Panc1 (cell line): ENCODE measurements around the gene CCDC73. TPM values are rescaled to one million over a fixed set of nuclear protein-coding genes. Genes with fewer than 3 reads are reported as not detected.

ENCODE experiments used
- ATAC-seq: fragments of 200-7000 bp; cut with Tn5 transposase; 2 replicates; pipeline ENCODE4 v1.9.1; 2020; ENCODE audit warnings: mild to moderate bottlenecking, moderate library complexity
- BruUV-seq: library from RNA; stranded (reverse); fragments of 400-500 nt; replicated peaks from 2 replicates; lab custom pipeline; 2021; lab: Mats Ljungman, UMichigan
- CTCF ChIA-PET: fragments of 300-600 bp; sonication (Branson Sonifier 250); formaldehyde crosslinking; loops from one replicate; lab custom pipeline; 2022; ENCODE audit warnings: antibody characterized with exemption; lab: Charles Lee
- POLR2A ChIA-PET: fragments of 300-600 bp; sonication (Branson Sonifier 250); formaldehyde crosslinking; loops from one replicate; lab custom pipeline; 2022; ENCODE audit warnings: antibody characterized with exemption; lab: Charles Lee
- DNase-seq: peaks from one replicate; pipeline ENCODE4 v3.0.0-alpha.2; 2010; ENCODE audit warnings: low read depth, low spot score
- H3K27ac ChIP-seq: 2 replicates; pipeline ENCODE4 v1.5.1; 2011; ENCODE audit warnings: mild to moderate bottlenecking, low read length, inconsistent platforms
- H3K27me3 ChIP-seq: fragments of 200-500 bp; sonication (Bioruptor generic); 2 replicates; pipeline ENCODE4 v1.6.0; 2014; ENCODE audit warnings: low read length, inconsistent platforms; ENCODE audit not compliant: control insufficient read depth, insufficient read depth
- H3K36me3 ChIP-seq: fragments of 200-500 bp; sonication (Bioruptor generic); 2 replicates; pipeline ENCODE4 v1.5.1; 2014; ENCODE audit warnings: inconsistent platforms, mild to moderate bottlenecking, low read length, moderate library complexity; ENCODE audit not compliant: control insufficient read depth, insufficient read depth
- H3K4me1 ChIP-seq: 2 replicates; pipeline ENCODE4 v1.5.1; 2011; ENCODE audit warnings: inconsistent platforms, mild to moderate bottlenecking, low read length, moderate library complexity; ENCODE audit not compliant: control insufficient read depth, insufficient read depth
- H3K4me3 ChIP-seq, 2 experiments: 2 replicates each; pipeline ENCODE4 v1.5.1; 2011 to 2012; ENCODE audit warnings: low read depth in 2 of 2, low read length in 2 of 2, mild to moderate bottlenecking in 2 of 2, inconsistent platforms in 1 of 2, moderate library complexity in 1 of 2
- H3K9me3 ChIP-seq: fragments of 200-500 bp; sonication (Bioruptor generic); 2 replicates; pipeline ENCODE4 v1.5.1; 2014; ENCODE audit warnings: low read depth, mild to moderate bottlenecking, inconsistent platforms, low read length, moderate library complexity; ENCODE audit not compliant: control insufficient read depth, insufficient read depth
- POLR2AphosphoS5 ChIP-seq: IDR thresholded peaks from 2 replicates; pipeline ENCODE4 v1.6.1; 2012; ENCODE audit warnings: mild to moderate bottlenecking, low read depth, low read length, moderate library complexity
- REST ChIP-seq, 2 experiments: IDR thresholded peaks; 2 replicates each; pipeline ENCODE4 v1.6.1; 2011 to 2012; ENCODE audit warnings: low read depth in 2 of 2, control low read depth in 1 of 2, low read length in 1 of 2, mild to moderate bottlenecking in 1 of 2, moderate library complexity in 1 of 2; ENCODE audit not compliant: insufficient read depth in 1 of 2
- SIN3A ChIP-seq: IDR thresholded peaks from 2 replicates; pipeline ENCODE4 v1.6.1; 2012; ENCODE audit warnings: low read depth, mild to moderate bottlenecking, low read length, moderate library complexity, borderline replicate concordance; ENCODE audit not compliant: insufficient read depth
- TCF7L2 ChIP-seq: IDR thresholded peaks from 2 replicates; pipeline ENCODE4 v1.6.1; 2011; ENCODE audit warnings: mild to moderate bottlenecking, low read depth, low read length, inconsistent platforms
- in situ Hi-C: cut with HindIII; loops from 2 replicates; pipeline ENCODE4 v1.10.0; 2016; ENCODE audit warnings: low sequenced_read_pairs, low pct_unique_long_range_greater_than_20kb
- intact Hi-C: fragments of 100-400 bp; cut with micrococcal nuclease; formaldehyde crosslinking; loops from one replicate; pipeline ENCODE4 v1.10.0; 2022; ENCODE audit not compliant: unreplicated experiment
- total RNA-seq: library from RNA; stranded (reverse); gene quantifications from one replicate; pipeline ENCODE4 v1.2.1, GENCODE V29; 2021; ENCODE audit not compliant: unreplicated experiment
- TF ChIP-seq, protein P1 (sequence below): fragments of 450-650 bp; IDR thresholded peaks from 2 replicates; pipeline ENCODE4 v1.5.1; 2017; ENCODE audit warnings: mild to moderate bottlenecking

CCDC73 gene
- total RNA-seq, 1 experiment from 2014 or later: not detected

DNA sequence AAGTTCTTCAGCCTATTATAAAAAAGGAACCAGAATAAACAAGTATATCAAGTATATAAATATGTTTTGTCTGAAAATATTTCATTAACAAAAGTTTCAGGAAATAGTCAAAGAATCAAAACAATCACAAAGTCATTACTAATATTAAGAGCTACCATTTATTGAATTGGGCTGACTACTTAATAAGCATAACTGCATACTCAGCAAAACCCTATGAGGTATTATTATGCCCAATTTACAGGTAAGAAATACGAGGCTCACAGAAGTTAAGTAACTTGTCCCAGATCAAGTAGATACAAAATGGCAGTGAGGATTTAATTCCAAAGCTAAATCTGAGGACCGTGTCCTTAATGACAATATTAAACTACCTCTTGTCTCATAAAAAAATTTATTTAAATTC lies 158.6 kb downstream of the CCDC73 start:
- DNase-seq (no peak), ATAC-seq (no peak)
- Histone ChIP-seq H3K4me3 (no peak overlapping the region), H3K9me3 (no peaks in the 10 kb centered on the region), H3K4me1 (no peaks in the 10 kb centered on the region), H3K36me3 (no peaks in the 10 kb centered on the region), H3K27me3 (peaks cover 7% of the 10 kb centered on the region; the same call in 1 of the 2 replicates), H3K27ac (no peak overlapping the region)
- in situ Hi-C loops: no loop called here
- TF ChIP-seq, protein P1, sequence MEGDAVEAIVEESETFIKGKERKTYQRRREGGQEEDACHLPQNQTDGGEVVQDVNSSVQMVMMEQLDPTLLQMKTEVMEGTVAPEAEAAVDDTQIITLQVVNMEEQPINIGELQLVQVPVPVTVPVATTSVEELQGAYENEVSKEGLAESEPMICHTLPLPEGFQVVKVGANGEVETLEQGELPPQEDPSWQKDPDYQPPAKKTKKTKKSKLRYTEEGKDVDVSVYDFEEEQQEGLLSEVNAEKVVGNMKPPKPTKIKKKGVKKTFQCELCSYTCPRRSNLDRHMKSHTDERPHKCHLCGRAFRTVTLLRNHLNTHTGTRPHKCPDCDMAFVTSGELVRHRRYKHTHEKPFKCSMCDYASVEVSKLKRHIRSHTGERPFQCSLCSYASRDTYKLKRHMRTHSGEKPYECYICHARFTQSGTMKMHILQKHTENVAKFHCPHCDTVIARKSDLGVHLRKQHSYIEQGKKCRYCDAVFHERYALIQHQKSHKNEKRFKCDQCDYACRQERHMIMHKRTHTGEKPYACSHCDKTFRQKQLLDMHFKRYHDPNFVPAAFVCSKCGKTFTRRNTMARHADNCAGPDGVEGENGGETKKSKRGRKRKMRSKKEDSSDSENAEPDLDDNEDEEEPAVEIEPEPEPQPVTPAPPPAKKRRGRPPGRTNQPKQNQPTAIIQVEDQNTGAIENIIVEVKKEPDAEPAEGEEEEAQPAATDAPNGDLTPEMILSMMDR: no peak
- no peak for TF ChIP-seq POLR2AphosphoS5
- no peak for TF ChIP-seq TCF7L2
- no peak for TF ChIP-seq SIN3A
- no peak for TF ChIP-seq REST (IDR thresholded peaks at IDR 0.05; ENCODE audit: insufficient read depth in 1 of 2, low read depth in 2 of 2, low read length in 1 of 2)
- intact Hi-C loops: no loop called here
- CTCF ChIA-PET: no interaction called here
- POLR2A ChIA-PET: no interaction called here
- no TSS peak for BruUV-seq

DNA sequence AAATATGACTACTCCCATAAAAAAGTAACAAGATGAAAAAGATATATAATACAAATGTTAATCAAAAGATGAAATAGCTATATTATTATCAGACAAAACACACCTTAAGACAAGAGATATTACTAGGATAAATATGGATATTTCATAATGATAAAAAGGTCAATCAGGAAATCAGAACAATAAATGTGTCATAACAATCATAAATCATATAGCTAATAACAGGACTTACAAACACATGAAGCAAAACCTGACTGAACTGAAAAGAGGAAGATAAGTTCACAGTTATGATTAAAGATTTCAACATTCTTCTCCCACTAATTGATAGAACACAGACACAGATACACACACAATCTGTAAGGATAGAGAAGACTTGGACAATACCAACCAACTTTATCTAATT lies 163.6 kb downstream of the CCDC73 start:
- Histone ChIP-seq H3K4me1 (no peaks in the 10 kb centered on the region), H3K9me3 (no peaks in the 10 kb centered on the region), H3K27ac (no peak overlapping the region), H3K36me3 (no peaks in the 10 kb centered on the region), H3K4me3 (no peak overlapping the region), H3K27me3 (peaks cover 16% of the 10 kb centered on the region)
- DNase-seq (no peak), ATAC-seq (no peak)
- in situ Hi-C loops (no loop called here), intact Hi-C loops (no loop called here)
- no peak for TF ChIP-seq TCF7L2
- TF ChIP-seq POLR2AphosphoS5: no peak
- TF ChIP-seq, protein P1: no peak
- no peak for TF ChIP-seq REST (IDR thresholded peaks at IDR 0.05; ENCODE audit: insufficient read depth in 1 of 2, low read depth in 2 of 2, low read length in 1 of 2)
- TF ChIP-seq SIN3A: no peak
- POLR2A ChIA-PET: no interaction called here
- CTCF ChIA-PET: no interaction called here
- no TSS peak for BruUV-seq
